Loucy (cell line): Measurements from ENCODE around the gene AMER2.

ENCODE experiments used
- EZH2phosphoT487 ChIP-seq: fragments of 200-600 bp; IDR thresholded peaks from 2 replicates; pipeline ENCODE4 v1.6.1; 2018; ENCODE audit warnings: antibody characterized with exemption, mild to moderate bottlenecking, moderate library complexity, borderline replicate concordance
- TF ChIP-seq, protein P1 (sequence below): fragments of 200-600 bp; sonication (generic); conservative IDR thresholded peaks from 2 replicates; pipeline ENCODE4 v1.5.1; 2014; ENCODE audit warnings: mild to moderate bottlenecking, antibody characterized with exemption, low read length

DNA sequence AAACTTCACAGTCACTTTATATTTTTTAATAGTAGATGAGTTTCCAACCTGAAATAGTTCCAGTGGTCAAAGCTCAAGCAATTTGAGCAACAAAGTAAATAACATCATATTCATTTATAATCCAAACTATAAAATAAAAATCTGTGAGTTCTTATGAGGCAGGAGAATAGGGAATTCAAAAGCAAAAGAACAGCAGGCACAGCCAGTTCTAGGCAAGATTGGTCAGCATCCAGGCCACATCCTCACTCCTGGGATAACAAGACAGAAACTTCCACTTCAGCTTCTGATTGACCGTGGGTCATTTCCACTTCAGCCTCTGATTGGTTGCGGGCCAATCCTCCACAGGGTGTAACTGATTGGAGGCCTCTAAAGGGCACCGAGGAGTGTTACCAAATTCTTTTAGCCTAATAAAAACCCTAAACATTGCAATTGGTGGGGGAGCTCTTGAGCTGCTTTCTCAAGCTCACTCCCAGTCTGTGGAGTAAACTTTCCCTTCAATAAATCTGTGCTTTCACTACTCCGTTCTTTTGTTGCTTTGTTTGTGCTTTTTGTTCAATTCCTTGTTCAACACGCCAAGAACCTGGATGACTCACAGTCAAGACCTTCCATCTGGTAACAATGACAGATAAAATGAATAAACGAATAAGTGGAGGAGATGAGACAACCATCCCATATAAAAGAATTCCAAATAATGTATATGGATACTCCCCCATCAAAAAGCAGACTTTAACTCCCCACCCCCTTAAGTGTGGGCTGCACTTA is 42.6 kb upstream of the AMER2 start:
- TF ChIP-seq, protein P1, sequence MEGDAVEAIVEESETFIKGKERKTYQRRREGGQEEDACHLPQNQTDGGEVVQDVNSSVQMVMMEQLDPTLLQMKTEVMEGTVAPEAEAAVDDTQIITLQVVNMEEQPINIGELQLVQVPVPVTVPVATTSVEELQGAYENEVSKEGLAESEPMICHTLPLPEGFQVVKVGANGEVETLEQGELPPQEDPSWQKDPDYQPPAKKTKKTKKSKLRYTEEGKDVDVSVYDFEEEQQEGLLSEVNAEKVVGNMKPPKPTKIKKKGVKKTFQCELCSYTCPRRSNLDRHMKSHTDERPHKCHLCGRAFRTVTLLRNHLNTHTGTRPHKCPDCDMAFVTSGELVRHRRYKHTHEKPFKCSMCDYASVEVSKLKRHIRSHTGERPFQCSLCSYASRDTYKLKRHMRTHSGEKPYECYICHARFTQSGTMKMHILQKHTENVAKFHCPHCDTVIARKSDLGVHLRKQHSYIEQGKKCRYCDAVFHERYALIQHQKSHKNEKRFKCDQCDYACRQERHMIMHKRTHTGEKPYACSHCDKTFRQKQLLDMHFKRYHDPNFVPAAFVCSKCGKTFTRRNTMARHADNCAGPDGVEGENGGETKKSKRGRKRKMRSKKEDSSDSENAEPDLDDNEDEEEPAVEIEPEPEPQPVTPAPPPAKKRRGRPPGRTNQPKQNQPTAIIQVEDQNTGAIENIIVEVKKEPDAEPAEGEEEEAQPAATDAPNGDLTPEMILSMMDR = no peak
- no peak for TF ChIP-seq EZH2phosphoT487
